Loucy (cell line): ENCODE results near the gene C2orf49.

Experiments
- H2AFZ ChIP-seq: fragments of 200-600 bp; sonication (generic); 2 replicates; pipeline ENCODE4 v1.6.0; 2016; ENCODE audit warnings: antibody characterized with exemption, mild to moderate bottlenecking, low read length, moderate library complexity
- H3F3A ChIP-seq: fragments of 200-600 bp; 2 replicates; pipeline ENCODE4 v1.6.0; 2016; ENCODE audit warnings: antibody characterized with exemption, low read depth, mild to moderate bottlenecking
- H3K27me3 ChIP-seq: fragments of 200-600 bp; sonication (generic); 2 replicates; pipeline ENCODE4 v1.6.1; 2014; ENCODE audit warnings: low read length, mild to moderate bottlenecking; ENCODE audit not compliant: insufficient read depth, poor library complexity, severe bottlenecking
- H3K36me3 ChIP-seq: fragments of 200-600 bp; sonication (generic); 2 replicates; pipeline ENCODE4 v1.6.1; 2016; ENCODE audit warnings: low read length; ENCODE audit not compliant: insufficient read depth
- H3K4me1 ChIP-seq: fragments of 200-600 bp; sonication (generic); 2 replicates; pipeline ENCODE4 v1.5.1; 2014; ENCODE audit warnings: low read length, mild to moderate bottlenecking; ENCODE audit not compliant: insufficient read depth, poor library complexity, severe bottlenecking
- H3K4me2 ChIP-seq: fragments of 200-600 bp; sonication (generic); 2 replicates; pipeline ENCODE4 v1.6.0; 2014; ENCODE audit warnings: antibody characterized with exemption, low read length, low read depth, mild to moderate bottlenecking; ENCODE audit not compliant: poor library complexity, severe bottlenecking
- H3K4me3 ChIP-seq: fragments of 200-600 bp; sonication (generic); 2 replicates; pipeline ENCODE4 v1.5.1; 2014; ENCODE audit warnings: low read length, mild to moderate bottlenecking, mixed read lengths; ENCODE audit not compliant: poor library complexity, severe bottlenecking
- H3K79me2 ChIP-seq: fragments of 200-600 bp; sonication (generic); 2 replicates; pipeline ENCODE4 v1.6.1; 2014; ENCODE audit warnings: low read length; ENCODE audit not compliant: insufficient read depth
- H3K9ac ChIP-seq: fragments of 200-600 bp; sonication (generic); 2 replicates; pipeline ENCODE4 v1.6.0; 2014; ENCODE audit warnings: mild to moderate bottlenecking, low read depth, low read length, moderate library complexity; ENCODE audit not compliant: poor library complexity, severe bottlenecking
- H3K9me2 ChIP-seq: fragments of 200-600 bp; sonication (generic); replicated peaks from 2 replicates; pipeline ENCODE4 v1.6.1; 2016; ENCODE audit warnings: low read depth, low read length, mixed read lengths
- H3K9me3 ChIP-seq: fragments of 200-600 bp; sonication (generic); 2 replicates; pipeline ENCODE4 v1.6.1; 2014; ENCODE audit warnings: mild to moderate bottlenecking, antibody characterized with exemption, low read length, low read depth; ENCODE audit not compliant: insufficient read depth
- H4K20me1 ChIP-seq: fragments of 200-600 bp; sonication (generic); 2 replicates; pipeline ENCODE4 v1.6.0; 2014; ENCODE audit warnings: antibody characterized with exemption, low read length, mild to moderate bottlenecking; ENCODE audit not compliant: insufficient read depth, poor library complexity, severe bottlenecking
- EZH2phosphoT487 ChIP-seq: fragments of 200-600 bp; IDR thresholded peaks from 2 replicates; pipeline ENCODE4 v1.6.1; 2018; ENCODE audit warnings: antibody characterized with exemption, mild to moderate bottlenecking, moderate library complexity, borderline replicate concordance
- TF ChIP-seq, protein P1 (sequence below): fragments of 200-600 bp; sonication (generic); conservative IDR thresholded peaks from 2 replicates; pipeline ENCODE4 v1.5.1; 2014; ENCODE audit warnings: mild to moderate bottlenecking, antibody characterized with exemption, low read length

C2orf49 gene

DNA sequence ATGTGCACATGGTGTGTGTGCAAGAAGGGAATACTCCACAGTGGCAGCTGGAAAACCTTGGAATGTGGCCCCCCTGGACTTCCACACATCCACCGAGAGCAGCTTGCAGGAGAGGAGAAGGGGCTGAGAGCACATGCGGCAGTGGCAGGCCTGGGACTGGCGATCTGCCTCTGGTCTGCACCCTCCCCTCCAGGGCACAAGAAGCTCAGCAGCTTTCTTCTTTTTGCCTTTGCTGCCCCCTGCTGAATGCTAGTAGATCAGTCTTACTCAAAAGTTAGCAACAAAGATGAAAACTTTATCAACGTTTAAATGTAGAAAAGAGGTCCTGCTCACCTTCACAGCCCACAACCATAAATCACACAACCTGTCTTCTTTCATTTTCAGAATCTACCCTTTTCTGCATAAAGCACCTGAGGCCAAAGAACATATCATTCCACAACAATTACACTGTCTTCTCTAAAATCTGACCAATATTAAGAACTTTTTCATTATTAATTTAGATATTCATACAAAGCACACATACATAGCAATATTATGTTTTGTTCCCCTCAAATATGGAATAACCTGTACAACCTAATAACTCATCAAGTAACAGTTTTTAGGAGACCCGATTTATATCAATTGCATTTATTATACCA, 42.4 kb upstream of the C2orf49 start:
- H3K9me2 ChIP-seq = no peaks in the 10 kb centered on the region
- TF ChIP-seq EZH2phosphoT487 = no peak
- TF ChIP-seq, protein P1, sequence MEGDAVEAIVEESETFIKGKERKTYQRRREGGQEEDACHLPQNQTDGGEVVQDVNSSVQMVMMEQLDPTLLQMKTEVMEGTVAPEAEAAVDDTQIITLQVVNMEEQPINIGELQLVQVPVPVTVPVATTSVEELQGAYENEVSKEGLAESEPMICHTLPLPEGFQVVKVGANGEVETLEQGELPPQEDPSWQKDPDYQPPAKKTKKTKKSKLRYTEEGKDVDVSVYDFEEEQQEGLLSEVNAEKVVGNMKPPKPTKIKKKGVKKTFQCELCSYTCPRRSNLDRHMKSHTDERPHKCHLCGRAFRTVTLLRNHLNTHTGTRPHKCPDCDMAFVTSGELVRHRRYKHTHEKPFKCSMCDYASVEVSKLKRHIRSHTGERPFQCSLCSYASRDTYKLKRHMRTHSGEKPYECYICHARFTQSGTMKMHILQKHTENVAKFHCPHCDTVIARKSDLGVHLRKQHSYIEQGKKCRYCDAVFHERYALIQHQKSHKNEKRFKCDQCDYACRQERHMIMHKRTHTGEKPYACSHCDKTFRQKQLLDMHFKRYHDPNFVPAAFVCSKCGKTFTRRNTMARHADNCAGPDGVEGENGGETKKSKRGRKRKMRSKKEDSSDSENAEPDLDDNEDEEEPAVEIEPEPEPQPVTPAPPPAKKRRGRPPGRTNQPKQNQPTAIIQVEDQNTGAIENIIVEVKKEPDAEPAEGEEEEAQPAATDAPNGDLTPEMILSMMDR = peak; percentile 72
- no peak overlapping the region for H3K9ac ChIP-seq

DNA sequence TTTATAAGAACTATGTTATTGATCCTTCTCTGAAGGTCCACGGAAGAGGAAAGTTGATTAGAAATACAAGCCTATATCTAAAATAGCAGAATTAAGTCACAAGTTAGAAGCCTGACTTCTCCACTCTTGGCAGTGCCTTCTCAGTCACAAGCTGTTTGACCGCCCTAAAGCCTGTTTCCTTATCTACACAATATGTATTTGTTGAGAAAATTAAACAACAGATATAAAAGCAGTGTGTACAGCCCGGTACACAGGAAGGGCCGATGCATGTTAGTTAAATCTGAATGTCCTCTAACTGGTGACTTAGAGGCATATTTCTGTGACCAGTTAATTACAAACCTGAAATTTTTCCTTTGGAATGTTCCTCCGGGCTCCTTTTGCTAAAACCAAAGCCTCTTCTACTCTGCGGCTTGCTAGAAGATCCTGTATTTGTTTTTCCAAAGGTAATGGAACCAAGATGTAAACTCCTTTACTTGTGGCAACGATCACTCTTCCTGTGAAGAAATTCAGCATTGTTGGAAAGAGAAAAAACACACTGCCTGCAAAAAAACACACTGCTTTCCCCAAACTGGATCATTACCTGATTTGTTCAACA, 41.2 kb upstream of the C2orf49 start:
- TF ChIP-seq EZH2phosphoT487 = no peak
- TF ChIP-seq, protein P1 = no peak
- Histone ChIP-seq H3K9ac (no peak overlapping the region), H3K4me3 (no peak overlapping the region), H3K36me3 (peaks cover 77% of the 10 kb centered on the region), H3K4me1 (no peaks in the 10 kb centered on the region), H4K20me1 (no peaks in the 10 kb centered on the region), H3K4me2 (no peak overlapping the region), H3K9me3 (no peaks in the 10 kb centered on the region), H2AFZ (no peak overlapping the region), H3K27me3 (no peaks in the 10 kb centered on the region), H3K79me2 (peaks cover 15% of the 10 kb centered on the region), H3F3A (no peaks in the 10 kb centered on the region), H3K9me2 (no peaks in the 10 kb centered on the region)

More for the DNA sequence above, 42.4 kb upstream of the C2orf49 start:
- Histone ChIP-seq H3K36me3 (peaks cover 85% of the 10 kb centered on the region), H3K79me2 (peaks cover 7% of the 10 kb centered on the region), H3K4me3 (no peak overlapping the region), H4K20me1 (no peaks in the 10 kb centered on the region), H3K9me3 (no peaks in the 10 kb centered on the region), H3F3A (no peaks in the 10 kb centered on the region), H2AFZ (no peak overlapping the region), H3K27me3 (no peaks in the 10 kb centered on the region), H3K4me1 (no peaks in the 10 kb centered on the region), H3K4me2 (no peak overlapping the region)

DNA sequence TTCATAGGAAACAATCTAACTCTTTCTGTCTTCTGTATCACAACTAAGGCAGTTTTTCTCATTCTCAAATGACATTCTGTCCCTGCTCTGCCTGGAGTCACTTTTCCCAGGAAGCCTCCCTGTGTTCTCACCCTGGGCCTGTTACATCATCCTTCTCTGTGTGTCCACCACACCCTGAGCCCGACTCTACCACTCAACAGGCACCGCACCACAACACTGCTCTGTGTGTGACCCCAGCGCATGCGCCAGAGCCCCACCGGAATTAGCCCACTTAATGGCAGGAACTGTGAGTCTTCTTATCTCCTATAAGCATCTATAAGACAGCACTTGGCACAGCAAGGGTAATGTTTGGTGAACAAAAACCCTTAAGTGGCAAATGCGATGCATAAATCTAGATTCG, 40.1 kb upstream of the C2orf49 start:
- H3K9ac ChIP-seq = no peak overlapping the region
- peaks cover 70% of the 10 kb centered on the region for H3K36me3 ChIP-seq
- H4K20me1 ChIP-seq = no peaks in the 10 kb centered on the region
- H3K4me2 ChIP-seq = no peak overlapping the region
- no peak overlapping the region for H3K4me3 ChIP-seq
- no peaks in the 10 kb centered on the region for H3F3A ChIP-seq
- H3K27me3 ChIP-seq = no peaks in the 10 kb centered on the region
- H3K9me2 ChIP-seq = no peaks in the 10 kb centered on the region
- peaks cover 23% of the 10 kb centered on the region for H3K79me2 ChIP-seq
- no peaks in the 10 kb centered on the region for H3K4me1 ChIP-seq
- TF ChIP-seq, protein P1 = no peak
- TF ChIP-seq EZH2phosphoT487 = no peak
- H3K9me3 ChIP-seq = no peaks in the 10 kb centered on the region
- H2AFZ ChIP-seq = no peak overlapping the region
